GM12878 (cell line): Measurements from ENCODE around the gene ANO10. TPM values are rescaled to one million over a fixed set of nuclear protein-coding genes. Genes with fewer than 3 reads are reported as not detected.

ENCODE experiments used
- ATAC-seq: fragments of 200-7000 bp; cut with Tn5 transposase; 3 replicates; pipeline ENCODE4 v1.9.1; 2020; ENCODE audit warnings: mild to moderate bottlenecking, moderate library complexity
- BruUV-seq: library from RNA; stranded (reverse); fragments of 400-500 nt; replicated peaks from 2 replicates; lab custom pipeline; 2021; lab: Mats Ljungman, UMichigan
- CTCF ChIA-PET: fragments of 300-600 bp; sonication (Branson Sonifier 250); formaldehyde crosslinking; extraction: SDS; loops from one replicate; lab custom pipeline; 2021; ENCODE audit warnings: inconsistent platforms; lab: Yijun Ruan, JAX
- POLR2A ChIA-PET: fragments of 350-600 bp; formaldehyde crosslinking; extraction: SDS; loops from one replicate; lab custom pipeline; 2021; ENCODE audit warnings: inconsistent platforms; lab: Charles Lee
- RAD21 ChIA-PET: fragments of 300-600 bp; sonication (Branson Sonifier 250); formaldehyde crosslinking; loops from one replicate; lab custom pipeline; 2023; ENCODE audit warnings: antibody characterized with exemption; ENCODE audit not compliant: unreplicated experiment; lab: Charles Lee
- SMC1A ChIA-PET: fragments of 300-600 bp; sonication (Branson Sonifier 250); formaldehyde crosslinking; loops from one replicate; lab custom pipeline; 2023; ENCODE audit not compliant: unreplicated experiment, uncharacterized antibody; lab: Charles Lee
- DNase-seq: peaks from one replicate; pipeline ENCODE4 v3.0.0-alpha.2; 2011; ENCODE audit warnings: low read depth, low spot score
- FAIRE-seq: peaks from 3 replicates; lab custom pipeline; 2011; peaks lifted over from hg19 to GRCh38; lab: Jason Lieb, UNC
- H2AFZ ChIP-seq: 2 replicates; pipeline ENCODE4 v1.6.0; 2011; ENCODE audit warnings: low read depth, low read length, control low read depth; ENCODE audit not compliant: control insufficient read depth
- H3K27ac ChIP-seq: 2 replicates; pipeline ENCODE4 v1.5.1; 2011; ENCODE audit warnings: control low read depth; ENCODE audit not compliant: control insufficient read depth, insufficient read depth
- H3K27me3 ChIP-seq, 2 experiments: replicated peaks in 1 of 2; 2 replicates each; pipeline versions ENCODE4 v1.6.0 to v1.6.1; 2011; ENCODE audit warnings: low read length in 1 of 2; ENCODE audit not compliant: control insufficient read depth in 2 of 2, insufficient read depth in 2 of 2
- H3K36me3 ChIP-seq, 2 experiments: 2 replicates each; pipeline ENCODE4 v1.5.1; 2011; ENCODE audit warnings: low read length in 1 of 2; ENCODE audit not compliant: control insufficient read depth in 2 of 2, insufficient read depth in 2 of 2
- H3K4me1 ChIP-seq: 2 replicates; pipeline ENCODE4 v1.6.1; 2011; ENCODE audit warnings: mild to moderate bottlenecking, low read length, moderate library complexity, mixed read lengths; ENCODE audit not compliant: control insufficient read depth, insufficient read depth
- H3K4me2 ChIP-seq: 2 replicates; pipeline ENCODE4 v1.6.0; 2011; ENCODE audit warnings: control low read depth; ENCODE audit not compliant: control insufficient read depth, insufficient read depth
- H3K4me3 ChIP-seq: fragments of 200-600 bp; sonication (generic); 2 replicates; pipeline ENCODE4 v1.5.1; 2016
- H3K79me2 ChIP-seq: 2 replicates; pipeline ENCODE4 v1.6.0; 2011; ENCODE audit warnings: low read length; ENCODE audit not compliant: control insufficient read depth, insufficient read depth
- H3K9ac ChIP-seq: 2 replicates; pipeline ENCODE4 v1.8.0; 2011; ENCODE audit warnings: low read length, control low read depth, mixed read lengths; ENCODE audit not compliant: control insufficient read depth, insufficient read depth
- H3K9me3 ChIP-seq: replicated peaks from 3 replicates; pipeline ENCODE4 v1.5.1; 2011; ENCODE audit warnings: mild to moderate bottlenecking, low read length; ENCODE audit not compliant: control insufficient read depth, insufficient read depth
- H4K20me1 ChIP-seq: 2 replicates; pipeline ENCODE4 v1.6.0; 2011; ENCODE audit not compliant: control insufficient read depth, insufficient read depth
- ATF7 ChIP-seq: fragments of 450-650 bp; IDR thresholded peaks from 2 replicates; pipeline ENCODE4 v1.6.1; 2016; ENCODE audit warnings: low read depth, mild to moderate bottlenecking
- BCL3 ChIP-seq: IDR thresholded peaks from 2 replicates; pipeline ENCODE4 v1.6.1; 2011; ENCODE audit warnings: borderline replicate concordance, low read depth, mild to moderate bottlenecking, moderate library complexity, low read length; ENCODE audit not compliant: insufficient read depth, poor library complexity, severe bottlenecking
- EZH2 ChIP-seq: IDR thresholded peaks from 2 replicates; pipeline ENCODE4 v1.6.1; 2012; ENCODE audit warnings: low read depth, mild to moderate bottlenecking, control low read depth, inconsistent platforms, low read length, borderline replicate concordance; ENCODE audit not compliant: control insufficient read depth
- HCFC1 ChIP-seq: fragments of 150-350 bp; IDR thresholded peaks from 2 replicates; pipeline ENCODE4 v1.6.1; 2014; ENCODE audit warnings: low read length
- HSF1 ChIP-seq: fragments of 150-350 bp; IDR thresholded peaks from 2 replicates; pipeline ENCODE4 v1.6.1; 2014; ENCODE audit warnings: mild to moderate bottlenecking, low read depth, low read length
- NBN ChIP-seq: fragments of 450-650 bp; IDR thresholded peaks from 2 replicates; pipeline ENCODE4 v1.6.1; 2016
- NFYB ChIP-seq: IDR thresholded peaks from 2 replicates; pipeline ENCODE4 v1.6.1; 2011; ENCODE audit warnings: low read depth, mild to moderate bottlenecking, low read length, improper control_type of control experiment, moderate library complexity; ENCODE audit not compliant: insufficient read depth
- NR2C1 ChIP-seq: fragments of 450-650 bp; IDR thresholded peaks from 2 replicates; pipeline ENCODE4 v1.6.1; 2017; ENCODE audit warnings: antibody characterized with exemption, mild to moderate bottlenecking, moderate library complexity
- NRF1 ChIP-seq: conservative IDR thresholded peaks from 2 replicates; pipeline ENCODE4 v1.6.1; 2011; ENCODE audit warnings: mild to moderate bottlenecking, low read depth, low read length, improper control_type of control experiment
- SPI1 ChIP-seq: IDR thresholded peaks from 2 replicates; pipeline ENCODE4 v1.6.1; 2011; ENCODE audit warnings: low read depth, mild to moderate bottlenecking, low read length, moderate library complexity, borderline replicate concordance; ENCODE audit not compliant: insufficient read depth
- SRF ChIP-seq, 2 experiments: IDR thresholded peaks; 2 replicates each; pipeline ENCODE4 v1.6.1; 2011; ENCODE audit warnings: low read depth in 2 of 2, low read length in 2 of 2, mild to moderate bottlenecking in 1 of 2, moderate library complexity in 1 of 2
- WRNIP1 ChIP-seq: IDR thresholded peaks from 2 replicates; pipeline ENCODE4 v1.6.1; 2011; ENCODE audit warnings: low read depth, low read length, improper control_type of control experiment, borderline replicate concordance
- WGBS: methylation state at CpG from one replicate; pipeline ENCODE4 v1.1.6; 2016; ENCODE audit warnings: low lambda C conversion rate; ENCODE audit not compliant: insufficient replicate concordance, insufficient coverage; ENCODE audit errors: missing lambda C conversion rate; 5-methylcytosine and 5-hydroxymethylcytosine counted together
- in situ Hi-C: fragments of 300-500 bp; cut with MboI; formaldehyde crosslinking; loops from 9 replicates; pipeline ENCODE4 v1.14.3; 2018; ENCODE audit warnings: mixed read lengths
- intact Hi-C: fragments of 100-400 bp; cut with micrococcal nuclease; formaldehyde crosslinking; loops from one replicate; pipeline ENCODE4 v1.14.2; 2022; ENCODE audit not compliant: unreplicated experiment
- polyA plus RNA-seq, 11 experiments: library from polyadenylated mRNA; depleted of rRNA in 4 of 11; unstranded in 6 of 11; stranded (reverse) in 5 of 11; fragments of >200 nt; fragmentation: Nextera tagmentation in 4 of 11; fragmentation: Illumina TruSeq in 1 of 11; extraction: Ambion mirVana in 4 of 11; extraction: Trizol in 1 of 11; gene quantifications; 1 replicate in 1 of 11; 2 replicates in 10 of 11; pipeline versions ENCODE4 v1.2.1 to v1.2.3, GENCODE V29; 2011 to 2016; ENCODE audit warnings: inconsistent platforms in 2 of 11, missing spikeins in 2 of 11, low read depth in 1 of 11
- total RNA-seq, 4 experiments: library from RNA; depleted of rRNA in 3 of 4; stranded (reverse); fragments of >200 nt in 3 of 4; fragmentation: Illumina TruSeq in 1 of 4; extraction: Trizol in 1 of 4; gene quantifications; 2 replicates each; pipeline versions ENCODE4 v1.2.1 to v1.2.3, GENCODE V29; 2013 to 2021
- TF ChIP-seq, protein P1 (sequence below): fragments of 450-650 bp; IDR thresholded peaks from 2 replicates; pipeline ENCODE4 v1.6.1; 2014; ENCODE audit warnings: mild to moderate bottlenecking
- TF ChIP-seq, protein P2 (sequence below): IDR thresholded peaks from 2 replicates; pipeline ENCODE4 v1.6.1; 2012; ENCODE audit warnings: improper control_type of control experiment, low read depth, low read length; ENCODE audit not compliant: insufficient replicate concordance

ANO10 gene
- total and polyA plus RNA-seq, 10 of the 15 experiments (the other 5 are each of a cell fraction or from before 2014, with no cell fraction given): 0.29 to 21.9 (median 1.6) TPM

DNA sequence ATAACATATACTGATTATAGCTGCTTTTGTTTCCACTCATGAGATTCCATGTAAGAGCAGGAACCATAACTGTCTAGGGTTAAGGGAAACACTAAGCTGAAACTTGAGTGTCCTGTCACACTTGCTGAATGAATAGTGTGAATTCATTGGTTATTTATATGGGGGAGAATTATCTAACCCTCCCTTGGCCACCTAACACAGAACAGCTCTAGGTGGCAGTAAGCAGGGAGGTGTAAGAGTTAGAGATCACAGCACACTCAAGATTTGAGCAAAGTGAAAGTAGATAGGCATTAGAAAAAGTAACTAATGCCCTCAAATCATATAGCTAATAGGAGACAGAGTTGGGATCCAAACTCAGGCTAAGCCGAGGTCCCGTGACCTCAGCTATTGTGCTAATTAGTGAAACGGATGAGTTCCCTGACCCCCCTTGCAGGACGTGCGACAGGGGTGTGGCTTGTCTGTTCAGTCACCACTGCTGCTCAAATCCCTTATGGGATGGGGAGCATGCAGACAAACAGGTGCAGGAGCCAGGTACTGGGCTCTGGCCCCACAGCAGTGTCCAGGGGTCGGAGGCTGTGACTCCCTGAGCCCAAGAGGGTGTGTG lies 27.7 kb upstream of the ANO10 start:
- H3K9me3 ChIP-seq: no peaks in the 10 kb centered on the region
- RAD21 ChIA-PET: interaction anchor here (1.2 kb wide), 1 partner anchor 12 kb away, joined by 3 read pairs; no protein-coding TSS in a partner anchor
- in situ Hi-C loops (no loop called here), intact Hi-C loops (no loop called here)
- ATAC-seq (peak; percentile 60), DNase-seq (no peak), FAIRE-seq (no peak)
- H3K36me3 ChIP-seq: no peaks in the 10 kb centered on the region
- H3K27ac ChIP-seq: no peak overlapping the region
- no peak overlapping the region for H2AFZ ChIP-seq
- no peaks in the 10 kb centered on the region for H3K79me2 ChIP-seq
- no peak overlapping the region for H3K9ac ChIP-seq
- no peak overlapping the region for H3K4me3 ChIP-seq
- POLR2A ChIA-PET: no interaction called here
- no peak overlapping the region for H3K4me2 ChIP-seq
- no TSS peak for BruUV-seq
- CTCF ChIA-PET: no interaction called here
- WGBS: 50% methylated on average over 6 of the region's 6 CpGs
- SMC1A ChIA-PET: interaction anchor here (1.2 kb wide), 1 partner anchor 11 kb away, joined by 3 read pairs; no protein-coding TSS in a partner anchor
- no peaks in the 10 kb centered on the region for H4K20me1 ChIP-seq
- no peaks in the 10 kb centered on the region for H3K4me1 ChIP-seq
- no peaks in the 10 kb centered on the region for H3K27me3 ChIP-seq
- TF ChIP-seq, protein P1, sequence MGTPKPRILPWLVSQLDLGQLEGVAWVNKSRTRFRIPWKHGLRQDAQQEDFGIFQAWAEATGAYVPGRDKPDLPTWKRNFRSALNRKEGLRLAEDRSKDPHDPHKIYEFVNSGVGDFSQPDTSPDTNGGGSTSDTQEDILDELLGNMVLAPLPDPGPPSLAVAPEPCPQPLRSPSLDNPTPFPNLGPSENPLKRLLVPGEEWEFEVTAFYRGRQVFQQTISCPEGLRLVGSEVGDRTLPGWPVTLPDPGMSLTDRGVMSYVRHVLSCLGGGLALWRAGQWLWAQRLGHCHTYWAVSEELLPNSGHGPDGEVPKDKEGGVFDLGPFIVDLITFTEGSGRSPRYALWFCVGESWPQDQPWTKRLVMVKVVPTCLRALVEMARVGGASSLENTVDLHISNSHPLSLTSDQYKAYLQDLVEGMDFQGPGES: no peak
- no peak for TF ChIP-seq WRNIP1
- TF ChIP-seq NRF1: no peak
- TF ChIP-seq HSF1: no peak
- no peak for TF ChIP-seq NFYB
- no peak for TF ChIP-seq HCFC1
- TF ChIP-seq NBN: no peak
- no peak for TF ChIP-seq SRF (IDR thresholded peaks at IDR 0.05; ENCODE audit: low read depth in 2 of 2, low read length in 2 of 2)
- no peak for TF ChIP-seq BCL3
- TF ChIP-seq NR2C1: no peak
- TF ChIP-seq EZH2: no peak
- no peak for TF ChIP-seq SPI1
- TF ChIP-seq, protein P2, sequence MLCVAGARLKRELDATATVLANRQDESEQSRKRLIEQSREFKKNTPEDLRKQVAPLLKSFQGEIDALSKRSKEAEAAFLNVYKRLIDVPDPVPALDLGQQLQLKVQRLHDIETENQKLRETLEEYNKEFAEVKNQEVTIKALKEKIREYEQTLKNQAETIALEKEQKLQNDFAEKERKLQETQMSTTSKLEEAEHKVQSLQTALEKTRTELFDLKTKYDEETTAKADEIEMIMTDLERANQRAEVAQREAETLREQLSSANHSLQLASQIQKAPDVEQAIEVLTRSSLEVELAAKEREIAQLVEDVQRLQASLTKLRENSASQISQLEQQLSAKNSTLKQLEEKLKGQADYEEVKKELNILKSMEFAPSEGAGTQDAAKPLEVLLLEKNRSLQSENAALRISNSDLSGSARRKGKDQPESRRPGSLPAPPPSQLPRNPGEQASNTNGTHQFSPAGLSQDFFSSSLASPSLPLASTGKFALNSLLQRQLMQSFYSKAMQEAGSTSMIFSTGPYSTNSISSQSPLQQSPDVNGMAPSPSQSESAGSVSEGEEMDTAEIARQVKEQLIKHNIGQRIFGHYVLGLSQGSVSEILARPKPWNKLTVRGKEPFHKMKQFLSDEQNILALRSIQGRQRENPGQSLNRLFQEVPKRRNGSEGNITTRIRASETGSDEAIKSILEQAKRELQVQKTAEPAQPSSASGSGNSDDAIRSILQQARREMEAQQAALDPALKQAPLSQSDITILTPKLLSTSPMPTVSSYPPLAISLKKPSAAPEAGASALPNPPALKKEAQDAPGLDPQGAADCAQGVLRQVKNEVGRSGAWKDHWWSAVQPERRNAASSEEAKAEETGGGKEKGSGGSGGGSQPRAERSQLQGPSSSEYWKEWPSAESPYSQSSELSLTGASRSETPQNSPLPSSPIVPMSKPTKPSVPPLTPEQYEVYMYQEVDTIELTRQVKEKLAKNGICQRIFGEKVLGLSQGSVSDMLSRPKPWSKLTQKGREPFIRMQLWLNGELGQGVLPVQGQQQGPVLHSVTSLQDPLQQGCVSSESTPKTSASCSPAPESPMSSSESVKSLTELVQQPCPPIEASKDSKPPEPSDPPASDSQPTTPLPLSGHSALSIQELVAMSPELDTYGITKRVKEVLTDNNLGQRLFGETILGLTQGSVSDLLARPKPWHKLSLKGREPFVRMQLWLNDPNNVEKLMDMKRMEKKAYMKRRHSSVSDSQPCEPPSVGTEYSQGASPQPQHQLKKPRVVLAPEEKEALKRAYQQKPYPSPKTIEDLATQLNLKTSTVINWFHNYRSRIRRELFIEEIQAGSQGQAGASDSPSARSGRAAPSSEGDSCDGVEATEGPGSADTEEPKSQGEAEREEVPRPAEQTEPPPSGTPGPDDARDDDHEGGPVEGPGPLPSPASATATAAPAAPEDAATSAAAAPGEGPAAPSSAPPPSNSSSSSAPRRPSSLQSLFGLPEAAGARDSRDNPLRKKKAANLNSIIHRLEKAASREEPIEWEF: no peak
- TF ChIP-seq ATF7: no peak
